Activated T-helper 1 cell treated with anti-CD3 and anti-CD28 coated beads, Interleukin-12 subunit alpha, Interleukin-12 subunit beta, Interleukin-2, Interleukin-4 antibody, amounts not matched to agents 30 ng/mL and 10 ng/mL and 1 ng/mL, durations not matched to agents 14 hours and 24 hours and 36 hours (primary cell): ENCODE results near the gene CELF1. TPM values are rescaled to one million over a fixed set of nuclear protein-coding genes. Genes with fewer than 3 reads are reported as not detected.

Experiments used
- DNase-seq: peaks from one replicate; pipeline ENCODE4 v3.0.0; 2021; ENCODE audit warnings: low spot score
- H3K27ac Mint-ChIP-seq: one replicate; pipeline ENCODE4 v1.8.0; 2021; ENCODE audit warnings: mild to moderate bottlenecking, mixed read lengths
- H3K27me3 Mint-ChIP-seq: one replicate; pipeline ENCODE4 v1.8.0; 2022; ENCODE audit warnings: mild to moderate bottlenecking, moderate library complexity, mixed read lengths; ENCODE audit not compliant: insufficient read depth
- H3K36me3 Mint-ChIP-seq: one replicate; pipeline ENCODE4 v1.8.0; 2021; ENCODE audit warnings: low read depth, mixed read lengths
- H3K4me1 Mint-ChIP-seq: one replicate; pipeline ENCODE4 v1.8.0; 2021; ENCODE audit warnings: low read depth, mixed read lengths
- H3K4me3 Mint-ChIP-seq: one replicate; pipeline ENCODE4 v1.8.0; 2021; ENCODE audit warnings: mild to moderate bottlenecking, moderate library complexity, mixed read lengths
- H3K9me3 Mint-ChIP-seq: one replicate; pipeline ENCODE4 v1.8.0; 2021; ENCODE audit warnings: mixed read lengths
- intact Hi-C: fragments of 100-400 bp; cut with micrococcal nuclease; formaldehyde crosslinking; loops from one replicate; pipeline ENCODE4 v1.15.1; 2024
- total RNA-seq: library from RNA; stranded (reverse); gene quantifications from 2 replicates; pipeline ENCODE4 v1.2.3, GENCODE V29; 2022

Gene CELF1
- total RNA-seq, 1 donor from 2014 or later, result 148 TPM

GRCh38 chr11:47498584-47499152 lies 54.3 kb downstream of the CELF1 start:
- H3K4me3 Mint-ChIP-seq, result no peak overlapping the region
- H3K36me3 Mint-ChIP-seq, result peaks cover 20% of the 10 kb centered on the region
- no peak for DNase-seq
- no peaks in the 10 kb centered on the region for H3K27me3 Mint-ChIP-seq
- intact Hi-C loops, result no loop called here
- H3K4me1 Mint-ChIP-seq, result peaks cover 33% of the 10 kb centered on the region
- no peak overlapping the region for H3K27ac Mint-ChIP-seq
- no peaks in the 10 kb centered on the region for H3K9me3 Mint-ChIP-seq

- DNase-seq, result no peak
- peaks cover 29% of the 10 kb centered on the region for H3K4me1 Mint-ChIP-seq
- intact Hi-C loops, result no loop called here
- H3K4me3 Mint-ChIP-seq, result no peak overlapping the region
- H3K27ac Mint-ChIP-seq, result no peak overlapping the region
- no peaks in the 10 kb centered on the region for H3K9me3 Mint-ChIP-seq
- peaks cover 21% of the 10 kb centered on the region for H3K36me3 Mint-ChIP-seq
- no peaks in the 10 kb centered on the region for H3K27me3 Mint-ChIP-seq
Observed at GRCh38 chr11:47498149-47498548, 54.8 kb downstream of the CELF1 start.

- Mint-ChIP-seq H3K27me3 (no peaks in the 10 kb centered on the region), H3K4me3 (no peak overlapping the region), H3K27ac (no peak overlapping the region), H3K36me3 (peaks cover 17% of the 10 kb centered on the region), H3K9me3 (no peaks in the 10 kb centered on the region), H3K4me1 (peaks cover 25% of the 10 kb centered on the region)
- intact Hi-C loops, result no loop called here
- DNase-seq, result no peak
Observed at GRCh38 chr11:47496808-47497207, 56.1 kb downstream of the CELF1 start.

- no peak overlapping the region for H3K27ac Mint-ChIP-seq
- H3K27me3 Mint-ChIP-seq, result no peaks in the 10 kb centered on the region
- no peaks in the 10 kb centered on the region for H3K9me3 Mint-ChIP-seq
- no peak for DNase-seq
- H3K4me3 Mint-ChIP-seq, result no peak overlapping the region
- H3K4me1 Mint-ChIP-seq, result peaks cover 22% of the 10 kb centered on the region
- H3K36me3 Mint-ChIP-seq, result peaks cover 13% of the 10 kb centered on the region
- intact Hi-C loops, result no loop called here
Observed at GRCh38 chr11:47495856-47496217, 57.1 kb downstream of the CELF1 start.

- peaks cover 16% of the 10 kb centered on the region for H3K4me1 Mint-ChIP-seq
- intact Hi-C loops, result no loop called here
- peaks cover 11% of the 10 kb centered on the region for H3K36me3 Mint-ChIP-seq
- H3K4me3 Mint-ChIP-seq, result no peak overlapping the region
- H3K9me3 Mint-ChIP-seq, result no peaks in the 10 kb centered on the region
- no peak for DNase-seq
- H3K27me3 Mint-ChIP-seq, result no peaks in the 10 kb centered on the region
- no peak overlapping the region for H3K27ac Mint-ChIP-seq
Observed at GRCh38 chr11:47495011-47495855, 57.7 kb downstream of the CELF1 start.

- no peaks in the 10 kb centered on the region for H3K27me3 Mint-ChIP-seq
- intact Hi-C loops, result no loop called here
- no peak for DNase-seq
- no peaks in the 10 kb centered on the region for H3K9me3 Mint-ChIP-seq
- peaks cover 36% of the 10 kb centered on the region for H3K36me3 Mint-ChIP-seq
- no peak overlapping the region for H3K27ac Mint-ChIP-seq
- H3K4me3 Mint-ChIP-seq, result no peak overlapping the region
- peaks cover 33% of the 10 kb centered on the region for H3K4me1 Mint-ChIP-seq
Observed at GRCh38 chr11:47489395-47489755, 63.6 kb downstream of the CELF1 start.

- H3K9me3 Mint-ChIP-seq, result no peaks in the 10 kb centered on the region
- no peak for DNase-seq
- H3K4me3 Mint-ChIP-seq, result no peak overlapping the region
- no peak overlapping the region for H3K27ac Mint-ChIP-seq
- H3K4me1 Mint-ChIP-seq, result peaks cover 29% of the 10 kb centered on the region
- H3K36me3 Mint-ChIP-seq, result peaks cover 37% of the 10 kb centered on the region
- H3K27me3 Mint-ChIP-seq, result no peaks in the 10 kb centered on the region
- intact Hi-C loops, result no loop called here
Observed at GRCh38 chr11:47488674-47489394, 64.1 kb downstream of the CELF1 start.

GRCh38 chr11:47488111-47488510 lies 64.8 kb downstream of the CELF1 start:
- peaks cover 26% of the 10 kb centered on the region for H3K4me1 Mint-ChIP-seq
- H3K27ac Mint-ChIP-seq, result no peak overlapping the region
- no peak for DNase-seq
- no peaks in the 10 kb centered on the region for H3K9me3 Mint-ChIP-seq
- intact Hi-C loops, result no loop called here
- peaks cover 40% of the 10 kb centered on the region for H3K36me3 Mint-ChIP-seq
- no peaks in the 10 kb centered on the region for H3K27me3 Mint-ChIP-seq
- H3K4me3 Mint-ChIP-seq, result no peak overlapping the region

GRCh38 chr11:47487421-47487820 lies 65.5 kb downstream of the CELF1 start:
- no peak for DNase-seq
- peak overlapping the region; percentile 23 for H3K27ac Mint-ChIP-seq
- H3K36me3 Mint-ChIP-seq, result peaks cover 42% of the 10 kb centered on the region
- peaks cover 26% of the 10 kb centered on the region for H3K4me1 Mint-ChIP-seq
- intact Hi-C loops, result no loop called here
- H3K9me3 Mint-ChIP-seq, result no peaks in the 10 kb centered on the region
- no peak overlapping the region for H3K4me3 Mint-ChIP-seq
- H3K27me3 Mint-ChIP-seq, result no peaks in the 10 kb centered on the region

GRCh38 chr11:47485107-47485506 lies 67.8 kb downstream of the CELF1 start:
- Mint-ChIP-seq H3K4me1 (peaks cover 26% of the 10 kb centered on the region), H3K27me3 (no peaks in the 10 kb centered on the region), H3K9me3 (no peaks in the 10 kb centered on the region), H3K36me3 (peaks cover 50% of the 10 kb centered on the region), H3K27ac (no peak overlapping the region), H3K4me3 (no peak overlapping the region)
- intact Hi-C loops, result no loop called here
- DNase-seq, result no peak

GRCh38 chr11:47483457-47483856 lies 69.5 kb downstream of the CELF1 start:
- DNase-seq, result no peak
- Mint-ChIP-seq H3K36me3 (peaks cover 59% of the 10 kb centered on the region), H3K9me3 (no peaks in the 10 kb centered on the region), H3K27ac (no peak overlapping the region), H3K4me1 (peaks cover 16% of the 10 kb centered on the region), H3K27me3 (no peaks in the 10 kb centered on the region), H3K4me3 (no peak overlapping the region)
- intact Hi-C loops, result no loop called here

GRCh38 chr11:47480762-47481161 lies 72.2 kb downstream of the CELF1 start:
- no peaks in the 10 kb centered on the region for H3K27me3 Mint-ChIP-seq
- H3K4me3 Mint-ChIP-seq, result no peak overlapping the region
- no peak overlapping the region for H3K27ac Mint-ChIP-seq
- H3K9me3 Mint-ChIP-seq, result no peaks in the 10 kb centered on the region
- intact Hi-C loops, result no loop called here
- peaks cover 52% of the 10 kb centered on the region for H3K36me3 Mint-ChIP-seq
- peaks cover 5% of the 10 kb centered on the region for H3K4me1 Mint-ChIP-seq
- no peak for DNase-seq

GRCh38 chr11:47478651-47479329 lies 74.1 kb downstream of the CELF1 start:
- Mint-ChIP-seq H3K4me1 (peaks cover 5% of the 10 kb centered on the region), H3K9me3 (no peaks in the 10 kb centered on the region), H3K4me3 (no peak overlapping the region), H3K27ac (peak overlapping the region; percentile 59), H3K27me3 (no peaks in the 10 kb centered on the region), H3K36me3 (peaks cover 60% of the 10 kb centered on the region)
- DNase-seq, result no peak
- intact Hi-C loops, result no loop called here
